ENCODE results near the gene ATP10A.

The ATP10A gene

GRCh38 chr15:25682340-25682739 lies 180.8 kb downstream of the ATP10A start:
- TF ChIP-seq ZFX (IDR thresholded peaks at IDR 0.05): no peak
- TF ChIP-seq CTCF (conservative IDR thresholded peaks at IDR 0.05): no peak
- H3K27ac ChIP-seq: no peak overlapping the region

GRCh38 chr15:25680686-25681025 lies 182.5 kb downstream of the ATP10A start:
- no peak overlapping the region for H3K27ac ChIP-seq
- no peak for TF ChIP-seq CTCF (conservative IDR thresholded peaks at IDR 0.05)
- TF ChIP-seq ZFX (IDR thresholded peaks at IDR 0.05): no peak

- H3K27ac ChIP-seq: no peak overlapping the region
- TF ChIP-seq CTCF (conservative IDR thresholded peaks at IDR 0.05): no peak
- no peak for TF ChIP-seq ZFX (IDR thresholded peaks at IDR 0.05)
These were observed 183.0 kb downstream of the ATP10A start for GRCh38 chr15:25679964-25680685.

- no peak for TF ChIP-seq CTCF (conservative IDR thresholded peaks at IDR 0.05)
- no peak for TF ChIP-seq ZFX (IDR thresholded peaks at IDR 0.05)
- no peak overlapping the region for H3K27ac ChIP-seq
These were observed 183.6 kb downstream of the ATP10A start for GRCh38 chr15:25679492-25679891.

GRCh38 chr15:25678500-25678855 lies 184.6 kb downstream of the ATP10A start:
- H3K27ac ChIP-seq: no peak overlapping the region
- TF ChIP-seq CTCF (conservative IDR thresholded peaks at IDR 0.05): no peak
- TF ChIP-seq ZFX (IDR thresholded peaks at IDR 0.05): no peak

GRCh38 chr15:25677719-25678499 lies 185.2 kb downstream of the ATP10A start:
- no peak for TF ChIP-seq ZFX (IDR thresholded peaks at IDR 0.05)
- TF ChIP-seq CTCF (conservative IDR thresholded peaks at IDR 0.05): no peak
- H3K27ac ChIP-seq: no peak overlapping the region

- no peak overlapping the region for H3K27ac ChIP-seq
- no peak for TF ChIP-seq CTCF (conservative IDR thresholded peaks at IDR 0.05)
- no peak for TF ChIP-seq ZFX (IDR thresholded peaks at IDR 0.05)
These were observed 187.1 kb downstream of the ATP10A start for GRCh38 chr15:25676070-25676469.
